Fibroblast of skin of left biceps (primary cell): Measurements from ENCODE around the gene CMC4.

Experiments used
- DNase-seq, 2 experiments: peaks; one replicate each; pipeline ENCODE4 v3.0.0-alpha.2; 2013; ENCODE audit warnings: low read depth in 2 of 2

The CMC4 gene

GRCh38 chrX:155070975-155071693 is at the start of gene CMC4, which contains the start of the genes BRCC3 and MTCP1:
CMC4 (minus strand) TSS chrX:155071136; CDS start chrX:155064023, 7,113 bp downstream.
BRCC3 (plus strand) TSS chrX:155071508; CDS start chrX:155071528, 20 bp downstream.
MTCP1 (minus strand) TSS chrX:155071136; CDS start chrX:155066010, 5,126 bp downstream.
- peak; percentile 28 to 35 for DNase-seq

- no peak for DNase-seq
Observed at GRCh38 chrX:155115174-155115819, 44.4 kb upstream of the CMC4 start.

- no peak for DNase-seq
Observed at GRCh38 chrX:155113097-155113496, 42.2 kb upstream of the CMC4 start.

- no peak for DNase-seq
Observed at GRCh38 chrX:155112171-155112570, 41.2 kb upstream of the CMC4 start.

GRCh38 chrX:155108427-155108826 is 37.5 kb upstream of the CMC4 start:
- DNase-seq, result no peak

GRCh38 chrX:155105919-155106318 is 35.0 kb upstream of the CMC4 start:
- no peak for DNase-seq

- DNase-seq, result no peak
Observed at GRCh38 chrX:155094468-155095061, 23.6 kb upstream of the CMC4 start.

- DNase-seq, result no peak
Observed at GRCh38 chrX:155086961-155087735, 16.2 kb upstream of the CMC4 start.

- no peak for DNase-seq
Observed at GRCh38 chrX:155086202-155086840, 15.4 kb upstream of the CMC4 start.

GRCh38 chrX:155071694-155072280 is 851 bp upstream of the CMC4 start:
- no peak for DNase-seq

- DNase-seq, result no peak
Observed at GRCh38 chrX:155070663-155070974, 317 bp downstream of the CMC4 start.

GRCh38 chrX:155070038-155070437 is 898 bp downstream of the CMC4 start:
- no peak for DNase-seq

GRCh38 chrX:155069414-155069813 is 1.5 kb downstream of the CMC4 start:
- DNase-seq, result no peak

GRCh38 chrX:155068165-155068564 is 2.8 kb downstream of the CMC4 start:
- no peak for DNase-seq

GRCh38 chrX:155065035-155065734 is 5.8 kb downstream of the CMC4 start:
- no peak for DNase-seq

GRCh38 chrX:155061760-155062159 is 9.2 kb downstream of the CMC4 start:
- DNase-seq, result no peak

- DNase-seq, result peak in 1 of 2 experiments; percentile 33
Observed at GRCh38 chrX:155056877-155057792, 13.8 kb downstream of the CMC4 start.

- DNase-seq, result no peak
Observed at GRCh38 chrX:155056471-155056870, 14.5 kb downstream of the CMC4 start.

GRCh38 chrX:155055494-155055893 is 15.4 kb downstream of the CMC4 start:
- no peak for DNase-seq

GRCh38 chrX:155054255-155054654 is 16.7 kb downstream of the CMC4 start:
- no peak for DNase-seq
